ENCODE results near the gene SPSB4. TPM values are rescaled to one million over a fixed set of nuclear protein-coding genes. Genes with fewer than 3 reads are reported as not detected.

SPSB4 gene
- total RNA-seq, 2 experiments from 2014 or later, result not detected

DNA sequence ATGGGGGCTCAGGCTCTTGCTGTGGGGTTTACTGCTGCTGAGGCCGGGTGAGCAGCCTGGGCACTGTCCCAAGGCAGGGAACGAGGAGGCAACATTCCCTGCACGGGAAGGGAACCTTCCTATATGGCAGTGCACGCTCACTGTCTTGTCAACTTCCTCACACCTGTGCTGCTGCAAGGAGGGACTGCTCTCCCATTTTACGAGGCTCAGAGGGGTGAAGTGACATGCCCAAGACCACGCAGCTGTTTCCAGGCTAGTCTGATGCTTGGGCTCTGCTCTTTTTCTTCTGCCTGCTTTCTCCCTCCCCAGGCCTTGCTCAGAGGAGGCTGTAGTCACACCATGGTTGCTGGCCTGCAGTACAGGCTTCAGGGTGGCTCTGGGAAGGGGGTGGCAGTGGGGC lies 41.5 kb downstream of the SPSB4 start:
- Histone ChIP-seq H4K20me1 (ENCODE audit: insufficient read depth, low read length) (no peaks in the 10 kb centered on the region), H3K4me1 (ENCODE audit: insufficient read depth, low read length, poor library complexity, severe bottlenecking) (no peaks in the 10 kb centered on the region), H3K36me3 (ENCODE audit: insufficient read depth, low read length) (no peaks in the 10 kb centered on the region), H3K79me2 (ENCODE audit: insufficient read depth, low read depth, low read length) (no peaks in the 10 kb centered on the region), H3K9me3 (ENCODE audit: low read length) (no peaks in the 10 kb centered on the region), H3K9me2 (ENCODE audit: insufficient read depth, low read length) (no peaks in the 10 kb centered on the region), H3K4me3 (ENCODE audit: low read depth, low read length, poor library complexity, severe bottlenecking) (no peak overlapping the region), H2AFZ (ENCODE audit: low read length) (no peak overlapping the region), H3K4me2 (ENCODE audit: low read length) (no peak overlapping the region), H3K27ac (ENCODE audit: low read depth, low read length, poor library complexity, severe bottlenecking) (no peak overlapping the region)
- intact Hi-C loops (cut with micrococcal nuclease; ENCODE audit: unreplicated experiment), result no loop called here
- ChIA-PET POLR2A (no interaction called here), CTCF (ENCODE audit: unreplicated experiment) (no interaction called here)
- BruUV-seq (replicated peaks), result no TSS peak
- no peak for DNase-seq (ENCODE audit: low spot score)
- TF ChIP-seq EZH2phosphoT487 (IDR thresholded peaks at IDR 0.05; ENCODE audit: borderline replicate concordance, low read depth, low read length), result no peak
- TF ChIP-seq, protein P1, sequence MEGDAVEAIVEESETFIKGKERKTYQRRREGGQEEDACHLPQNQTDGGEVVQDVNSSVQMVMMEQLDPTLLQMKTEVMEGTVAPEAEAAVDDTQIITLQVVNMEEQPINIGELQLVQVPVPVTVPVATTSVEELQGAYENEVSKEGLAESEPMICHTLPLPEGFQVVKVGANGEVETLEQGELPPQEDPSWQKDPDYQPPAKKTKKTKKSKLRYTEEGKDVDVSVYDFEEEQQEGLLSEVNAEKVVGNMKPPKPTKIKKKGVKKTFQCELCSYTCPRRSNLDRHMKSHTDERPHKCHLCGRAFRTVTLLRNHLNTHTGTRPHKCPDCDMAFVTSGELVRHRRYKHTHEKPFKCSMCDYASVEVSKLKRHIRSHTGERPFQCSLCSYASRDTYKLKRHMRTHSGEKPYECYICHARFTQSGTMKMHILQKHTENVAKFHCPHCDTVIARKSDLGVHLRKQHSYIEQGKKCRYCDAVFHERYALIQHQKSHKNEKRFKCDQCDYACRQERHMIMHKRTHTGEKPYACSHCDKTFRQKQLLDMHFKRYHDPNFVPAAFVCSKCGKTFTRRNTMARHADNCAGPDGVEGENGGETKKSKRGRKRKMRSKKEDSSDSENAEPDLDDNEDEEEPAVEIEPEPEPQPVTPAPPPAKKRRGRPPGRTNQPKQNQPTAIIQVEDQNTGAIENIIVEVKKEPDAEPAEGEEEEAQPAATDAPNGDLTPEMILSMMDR (conservative IDR thresholded peaks at IDR 0.05; ENCODE audit: low read length), result no peak

DNA sequence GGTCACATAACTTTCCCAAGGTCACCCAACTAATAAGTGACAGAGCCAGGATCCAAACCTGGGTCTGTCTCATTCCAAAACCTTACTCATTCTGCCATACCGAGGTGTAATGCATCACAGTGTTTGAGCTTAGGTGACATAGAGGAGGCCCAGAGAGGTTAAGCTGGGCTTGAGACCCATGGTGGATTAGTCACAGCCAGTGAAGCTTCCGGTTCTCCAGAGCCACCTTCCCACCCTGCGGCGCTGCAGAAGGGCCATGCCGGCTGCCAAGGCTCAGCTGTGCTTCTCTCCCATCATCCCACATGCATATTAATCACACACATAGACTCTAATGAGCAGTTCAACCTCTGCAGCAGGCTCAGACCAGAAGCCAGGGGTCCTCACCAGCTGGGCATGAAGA lies 42.2 kb downstream of the SPSB4 start:
- POLR2A ChIA-PET, result no interaction called here
- CTCF ChIA-PET (ENCODE audit: unreplicated experiment), result no interaction called here

DNA sequence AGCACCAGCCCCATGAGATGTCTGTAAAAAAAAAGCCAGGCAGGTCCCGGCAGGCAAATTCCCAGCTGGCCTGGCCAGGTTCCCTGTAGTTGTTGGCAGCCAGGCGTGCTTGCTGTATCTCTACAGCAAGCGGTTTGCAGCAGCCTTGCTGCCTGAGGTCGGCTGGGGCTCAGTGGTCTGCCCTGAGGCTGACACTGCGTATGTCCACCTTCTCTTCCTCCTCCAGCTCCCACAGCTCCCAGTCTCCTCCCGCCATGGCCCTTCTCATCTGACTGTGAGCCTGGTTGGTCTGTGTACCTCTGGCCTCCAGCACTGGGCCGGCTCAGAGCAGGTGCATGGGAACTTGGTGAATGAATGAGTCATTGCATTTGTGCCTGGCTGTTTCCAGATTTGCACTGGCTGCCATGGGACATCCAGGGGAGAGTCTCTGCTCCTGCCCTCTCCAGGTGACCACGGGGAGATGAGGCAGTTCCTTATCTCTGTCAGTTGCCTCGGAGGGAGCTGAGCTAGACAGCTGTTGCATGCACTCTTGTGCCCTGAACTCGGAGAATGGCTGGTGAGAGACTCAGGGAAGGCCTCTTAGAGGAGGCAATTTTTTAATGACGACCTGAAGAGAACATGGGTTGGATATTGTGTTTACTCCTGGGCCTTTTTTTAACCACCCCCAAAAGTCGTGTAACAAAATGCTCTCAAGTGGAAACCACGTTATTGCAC lies 43.0 kb downstream of the SPSB4 start:
- no peak for DNase-seq (ENCODE audit: low spot score)
- POLR2A ChIA-PET, result no interaction called here
- no TSS peak for BruUV-seq (replicated peaks)
- no peaks in the 10 kb centered on the region for H3K36me3 ChIP-seq (ENCODE audit: insufficient read depth, low read length)
- intact Hi-C loops (cut with micrococcal nuclease; ENCODE audit: unreplicated experiment), result no loop called here
- H3K4me3 ChIP-seq (ENCODE audit: low read depth, low read length, poor library complexity, severe bottlenecking), result no peak overlapping the region
- H4K20me1 ChIP-seq (ENCODE audit: insufficient read depth, low read length), result no peaks in the 10 kb centered on the region
- H3K4me2 ChIP-seq (ENCODE audit: low read length), result no peak overlapping the region
- H3K4me1 ChIP-seq (ENCODE audit: insufficient read depth, low read length, poor library complexity, severe bottlenecking), result no peaks in the 10 kb centered on the region
- no peaks in the 10 kb centered on the region for H3K9me3 ChIP-seq (ENCODE audit: low read length)
- H3K79me2 ChIP-seq (ENCODE audit: insufficient read depth, low read depth, low read length), result no peaks in the 10 kb centered on the region
- CTCF ChIA-PET (ENCODE audit: unreplicated experiment), result no interaction called here
- H3K27ac ChIP-seq (ENCODE audit: low read depth, low read length, poor library complexity, severe bottlenecking), result no peak overlapping the region
- TF ChIP-seq, protein P1 (conservative IDR thresholded peaks at IDR 0.05; ENCODE audit: low read length), result no peak
- no peak for TF ChIP-seq EZH2phosphoT487 (IDR thresholded peaks at IDR 0.05; ENCODE audit: borderline replicate concordance, low read depth, low read length)
- H3K9me2 ChIP-seq (ENCODE audit: insufficient read depth, low read length), result no peaks in the 10 kb centered on the region
- H2AFZ ChIP-seq (ENCODE audit: low read length), result no peak overlapping the region

More for the DNA sequence above, 42.2 kb downstream of the SPSB4 start:
- H3K79me2 ChIP-seq (ENCODE audit: insufficient read depth, low read depth, low read length), result no peaks in the 10 kb centered on the region
- H3K9me3 ChIP-seq (ENCODE audit: low read length), result no peaks in the 10 kb centered on the region
- no peak overlapping the region for H2AFZ ChIP-seq (ENCODE audit: low read length)
- H4K20me1 ChIP-seq (ENCODE audit: insufficient read depth, low read length), result no peaks in the 10 kb centered on the region
- intact Hi-C loops (cut with micrococcal nuclease; ENCODE audit: unreplicated experiment), result no loop called here
- H3K9me2 ChIP-seq (ENCODE audit: insufficient read depth, low read length), result no peaks in the 10 kb centered on the region
- no peak overlapping the region for H3K27ac ChIP-seq (ENCODE audit: low read depth, low read length, poor library complexity, severe bottlenecking)
- no TSS peak for BruUV-seq (replicated peaks)
- DNase-seq (ENCODE audit: low spot score), result no peak
- H3K4me2 ChIP-seq (ENCODE audit: low read length), result no peak overlapping the region
- H3K4me1 ChIP-seq (ENCODE audit: insufficient read depth, low read length, poor library complexity, severe bottlenecking), result no peaks in the 10 kb centered on the region
- H3K4me3 ChIP-seq (ENCODE audit: low read depth, low read length, poor library complexity, severe bottlenecking), result no peak overlapping the region
- no peaks in the 10 kb centered on the region for H3K36me3 ChIP-seq (ENCODE audit: insufficient read depth, low read length)
- TF ChIP-seq EZH2phosphoT487 (IDR thresholded peaks at IDR 0.05; ENCODE audit: borderline replicate concordance, low read depth, low read length), result no peak
- TF ChIP-seq, protein P1 (conservative IDR thresholded peaks at IDR 0.05; ENCODE audit: low read length), result no peak
